Cardiac septum (tissue), 1 donor: ENCODE data around the gene KNDC1. TPM values are rescaled to one million over a fixed set of nuclear protein-coding genes. Genes with fewer than 3 reads are reported as not detected.
"Not testable (repeated sequence)": the region's sequence is repeated elsewhere in the genome, so short reads cannot be mapped to it uniquely, and the experiment has no call there.

ENCODE experiments used
- DNase-seq: peaks from one replicate; pipeline ENCODE4 v3.0.0-alpha.2; 2020; ENCODE audit warnings: low spot score
- intact Hi-C: fragments of 100-400 bp; cut with DNase I; formaldehyde crosslinking; loops from one replicate; pipeline ENCODE4 v1.14.0; 2022
- total RNA-seq: library from RNA; stranded (reverse); fragmentation: NEBNext Ultra II Directional; extraction: Animal tissue kit (Norgen Biotek cat#: 25700); gene quantifications from one replicate; pipeline ENCODE4 v1.2.1, GENCODE V29; 2021
- donor health status: DM: no; HTN: no; CAD: no.

The KNDC1 gene
- total RNA-seq, 1 donor from 2014 or later, result 0.05 TPM

DNA sequence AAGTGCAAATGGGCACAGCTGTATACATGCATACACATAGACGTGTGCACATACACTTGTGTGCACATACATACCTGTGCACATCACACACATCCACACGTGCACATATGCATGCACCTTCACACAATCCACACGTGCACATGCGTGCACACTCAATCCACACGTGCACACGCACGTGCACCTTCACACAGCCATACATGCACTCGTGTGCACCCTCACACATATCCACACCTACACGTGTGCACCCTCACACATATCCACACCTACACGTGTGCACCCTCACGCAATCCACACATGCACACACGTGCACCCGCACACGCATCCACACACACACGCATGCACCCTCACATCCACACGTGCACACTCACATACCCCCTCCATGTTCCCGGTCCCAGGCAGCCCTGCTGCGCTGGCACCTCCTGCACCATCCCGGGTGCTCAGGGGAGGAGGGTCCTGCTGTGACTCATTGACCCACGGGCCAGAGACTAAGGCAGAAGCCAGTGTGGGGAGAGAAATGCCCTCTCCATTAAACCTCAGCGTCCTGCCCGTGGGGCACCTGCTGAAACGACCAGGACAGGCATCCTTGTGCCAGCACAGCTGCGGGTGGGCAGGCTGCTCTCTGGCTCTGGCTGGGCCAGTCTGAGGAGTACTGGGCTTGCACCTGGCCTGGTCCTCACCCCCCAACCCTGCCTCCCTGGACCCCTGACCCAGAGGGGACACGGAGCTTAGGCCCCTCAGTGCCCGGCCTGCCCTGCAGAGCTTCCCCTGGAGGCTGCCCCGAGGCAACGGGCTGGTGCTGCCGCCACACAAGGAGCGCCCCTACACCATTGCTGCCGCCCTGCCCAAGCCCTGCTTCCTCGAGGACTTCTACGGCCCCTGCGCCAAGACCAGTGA lies 52.2 kb downstream of the KNDC1 start:
- intact Hi-C loops, result no loop called here
- DNase-seq, result no peak

DNA sequence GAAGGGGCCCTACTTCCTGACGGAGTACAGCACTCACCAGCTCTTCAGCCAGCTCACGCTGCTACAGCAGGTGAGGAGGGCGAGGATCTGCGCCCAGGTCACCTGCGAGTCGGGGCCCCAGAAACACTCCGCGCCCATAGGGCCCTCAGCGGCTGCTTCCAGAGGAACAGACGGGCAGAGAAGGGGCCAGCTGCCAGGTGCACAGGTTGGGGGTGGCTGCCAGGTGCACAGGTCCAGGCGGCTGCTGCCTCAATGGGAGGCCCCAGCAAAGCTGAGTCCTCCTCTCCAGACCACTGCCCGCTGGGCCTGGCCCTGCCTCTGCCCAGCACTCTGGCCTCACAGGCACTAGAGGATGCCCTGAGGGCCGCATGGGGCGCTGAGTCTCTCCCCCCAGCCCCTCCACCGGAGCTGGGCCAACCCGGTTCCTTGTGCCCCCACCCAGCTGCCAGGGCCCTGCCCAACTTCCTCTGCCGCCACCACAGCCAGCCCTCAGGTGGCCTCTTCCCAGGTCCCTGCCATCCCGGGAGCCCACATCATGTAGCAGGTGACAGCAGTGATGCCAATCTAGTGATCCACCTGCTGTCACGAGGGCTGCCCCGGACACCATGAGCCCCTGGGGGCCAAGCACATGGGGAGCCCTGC lies 53.0 kb downstream of the KNDC1 start:
- intact Hi-C loops, result no loop called here
- no peak for DNase-seq

DNA sequence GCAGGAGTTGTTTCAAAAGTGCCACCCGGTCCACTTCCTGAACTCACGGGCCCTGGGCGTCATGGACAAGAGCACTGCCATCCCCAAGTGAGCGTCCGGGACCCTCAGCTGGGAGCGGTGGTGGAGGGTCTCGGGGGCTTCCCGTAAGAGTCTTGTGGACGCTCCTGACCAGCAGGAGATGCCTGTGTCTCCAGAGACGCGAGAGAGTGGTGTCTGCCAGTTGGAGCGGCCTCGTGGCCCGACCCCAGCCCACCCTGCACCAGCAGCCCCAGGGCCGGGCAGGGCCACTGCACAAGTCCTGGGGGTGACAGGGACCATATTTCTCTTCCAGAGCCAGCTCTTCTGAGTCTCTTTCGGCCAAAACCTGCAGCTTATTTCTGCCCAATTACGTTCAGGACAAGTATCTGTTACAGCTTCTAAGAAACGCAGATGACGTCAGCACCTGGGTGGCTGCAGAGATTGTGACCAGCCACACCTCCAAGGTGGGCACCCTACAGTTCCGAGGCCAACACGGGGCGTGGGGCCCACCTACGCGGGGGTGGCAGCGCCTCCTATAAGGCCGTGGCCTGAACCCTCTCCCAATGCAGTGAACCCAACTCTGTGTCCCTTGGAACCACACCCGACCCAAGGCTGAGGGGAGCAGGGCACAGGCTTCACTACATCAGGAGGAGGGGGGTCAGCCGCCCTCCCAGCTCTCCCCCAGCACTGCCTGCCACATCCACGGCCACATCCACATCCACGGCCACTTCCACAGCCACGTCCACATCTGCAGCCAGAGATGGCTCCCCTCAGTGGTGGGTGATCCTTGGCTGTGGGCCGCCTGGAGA lies 53.8 kb downstream of the KNDC1 start:
- no peak for DNase-seq

DNA sequence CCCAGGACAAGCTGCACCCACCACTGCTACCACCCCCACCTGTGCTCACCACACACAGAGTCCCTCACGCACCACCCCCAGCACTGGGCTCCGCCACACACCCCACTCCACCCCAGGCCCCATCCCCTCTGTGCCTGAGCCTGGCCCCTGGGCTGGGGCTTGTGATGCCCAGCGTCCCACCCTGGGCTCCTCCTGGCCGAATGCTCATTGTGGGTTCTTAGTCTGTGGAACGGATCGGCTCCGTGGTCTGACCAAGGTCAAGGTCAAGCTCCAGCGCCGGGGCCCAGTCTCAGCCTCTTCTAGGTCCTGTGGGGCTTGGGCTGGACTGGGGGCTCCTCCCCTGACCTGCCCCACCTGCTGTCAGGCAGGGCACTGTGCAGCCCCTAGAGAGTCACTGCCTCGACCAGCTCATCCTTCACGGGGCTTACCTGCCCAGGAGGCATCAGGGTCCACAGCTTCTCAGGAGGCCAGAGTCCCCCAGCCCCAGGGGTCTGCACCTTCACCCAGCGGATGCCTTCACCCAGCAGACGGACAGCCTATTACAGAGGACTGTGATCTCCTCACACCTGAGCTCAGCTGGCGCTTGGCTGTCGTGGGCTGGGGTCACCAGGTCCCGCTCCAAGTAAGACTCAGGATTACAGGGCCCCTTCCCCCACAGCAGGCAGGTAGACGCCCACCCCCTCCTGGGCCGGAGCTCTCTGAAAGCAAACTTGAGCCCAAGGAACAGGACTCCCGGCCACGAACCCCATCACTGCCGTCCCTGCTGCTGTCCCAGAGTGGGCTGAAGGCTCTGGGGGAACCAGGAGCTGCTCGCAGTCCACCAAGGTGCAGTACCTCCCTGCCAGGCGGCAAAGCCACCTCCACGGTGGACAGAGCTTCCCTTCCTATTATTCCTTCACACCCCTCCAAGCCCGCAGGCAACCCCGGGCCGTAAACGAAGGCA lies 54.7 kb downstream of the KNDC1 start:
- intact Hi-C loops, result no loop called here
- DNase-seq, result no peak

More for the DNA sequence above, 53.8 kb downstream of the KNDC1 start:
- intact Hi-C loops, result no loop called here

DNA sequence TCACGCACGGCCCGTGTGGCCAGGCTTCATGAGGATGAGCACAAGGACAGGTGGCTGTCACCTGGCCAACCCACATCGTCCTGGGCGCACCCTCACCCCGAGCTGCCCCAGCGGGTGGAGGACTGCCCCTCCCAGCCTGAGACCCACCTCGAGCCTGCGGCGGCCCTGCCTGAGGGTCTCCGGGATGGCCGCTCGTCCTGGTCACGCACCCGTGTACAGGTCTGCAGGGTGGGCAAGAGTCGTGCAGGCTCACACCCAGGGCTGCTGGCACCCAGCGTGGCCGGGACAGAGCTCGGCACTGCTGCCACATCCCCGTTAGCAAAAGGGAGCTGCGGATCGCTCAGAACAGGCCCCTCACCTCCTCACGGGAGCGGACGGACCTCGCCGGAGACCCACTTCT lies 55.6 kb downstream of the KNDC1 start:
- DNase-seq, result no peak
- intact Hi-C loops, result no loop called here

DNA sequence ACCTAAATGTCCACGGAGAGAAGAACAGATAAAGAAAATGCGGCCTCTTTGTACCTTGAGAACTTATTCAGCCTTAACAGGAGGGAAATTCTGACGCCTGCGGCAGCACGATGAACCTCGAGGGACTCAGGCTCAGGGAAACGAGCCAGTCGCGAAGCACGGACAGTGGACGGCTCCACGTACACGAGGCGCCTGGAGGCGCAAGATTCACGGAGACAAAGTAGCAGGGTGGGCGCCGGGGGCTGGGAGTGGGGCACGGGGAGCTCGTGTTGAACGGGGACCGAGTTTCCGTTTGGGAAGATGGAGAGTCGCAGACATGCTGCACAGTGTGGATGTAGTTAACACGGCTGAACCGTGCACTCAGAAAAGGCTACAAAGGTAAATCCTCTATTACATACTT lies 56.8 kb downstream of the KNDC1 start:
- intact Hi-C loops, result no loop called here
- DNase-seq, result no peak

DNA sequence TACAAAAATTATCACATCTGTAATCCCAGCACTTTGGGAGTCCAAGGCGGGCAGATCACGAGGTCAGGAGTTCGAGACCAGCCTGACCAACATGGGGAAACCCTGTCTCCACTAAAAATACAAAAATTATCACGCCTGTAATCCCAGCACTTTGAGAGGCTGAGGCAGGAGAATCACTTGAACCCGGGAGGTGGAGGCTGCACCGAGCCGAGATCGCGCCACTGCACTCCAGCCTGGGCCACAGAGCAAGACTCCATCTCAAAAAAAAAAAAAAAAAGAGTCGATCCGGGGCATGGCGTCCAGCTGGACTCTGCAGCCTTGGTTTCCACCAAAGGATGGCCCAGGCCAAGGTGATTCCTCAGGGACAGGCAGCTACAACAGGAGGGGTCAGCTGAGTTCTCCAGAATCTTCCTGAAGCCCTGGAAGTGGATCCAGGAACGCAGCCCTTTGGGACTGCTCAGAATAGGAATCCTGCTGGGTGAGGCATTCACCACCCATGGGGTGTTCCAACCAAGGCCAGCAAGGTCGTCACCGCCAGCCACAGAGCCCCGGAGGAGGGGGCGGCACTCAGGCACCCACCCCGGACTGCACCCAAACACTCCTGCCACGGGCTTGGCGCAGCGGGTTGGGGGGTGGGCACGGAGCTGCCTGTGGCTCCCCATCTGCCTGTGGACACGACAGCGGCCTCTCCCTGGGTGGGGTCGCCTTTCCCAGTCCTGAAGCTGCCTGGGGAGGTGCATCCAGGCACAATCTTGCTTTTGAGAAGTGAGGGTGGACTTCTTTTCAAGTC lies 58.0 kb downstream of the KNDC1 start:
- intact Hi-C loops, result no loop called here
- no peak for DNase-seq

DNA sequence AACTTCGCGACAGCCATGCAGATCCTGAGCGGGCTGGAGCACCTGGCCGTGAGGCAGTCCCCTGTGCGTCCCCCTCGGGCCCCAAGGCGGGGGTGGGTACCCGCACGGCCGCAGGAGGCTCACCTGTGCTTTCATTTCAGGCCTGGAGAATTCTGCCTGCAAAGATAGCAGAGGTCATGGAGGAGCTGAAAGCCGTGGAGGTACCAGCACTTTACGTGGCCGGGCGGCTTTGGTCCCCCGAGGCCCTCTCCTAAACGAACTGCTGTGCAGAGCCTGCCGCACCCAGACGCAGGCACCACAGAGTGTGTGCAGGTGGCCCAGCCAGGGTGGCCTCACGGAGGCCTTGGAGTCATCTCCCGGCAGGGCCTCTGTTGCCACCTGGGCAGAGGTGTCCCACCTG lies 58.9 kb downstream of the KNDC1 start:
- DNase-seq, result no peak
- intact Hi-C loops, result no loop called here

DNA sequence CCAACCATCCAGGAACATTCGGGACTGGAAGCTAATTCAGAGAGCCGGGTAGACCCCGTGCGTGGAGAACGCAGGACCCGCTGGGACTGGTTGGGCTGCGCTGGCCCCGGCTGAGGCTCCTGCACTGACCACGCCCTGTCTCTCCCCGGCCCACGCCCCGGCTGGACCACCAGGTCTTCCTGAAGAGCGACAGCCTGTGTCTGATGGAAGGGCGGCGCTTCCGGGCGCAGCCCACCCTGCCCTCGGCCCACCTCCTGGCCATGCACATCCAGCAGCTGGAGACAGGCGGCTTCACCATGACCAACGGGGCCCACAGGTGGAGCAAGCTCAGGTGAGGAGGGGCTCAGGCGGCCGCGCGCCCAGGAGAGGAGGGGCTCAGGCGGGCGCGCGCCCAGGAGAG lies 59.8 kb downstream of the KNDC1 start:
- intact Hi-C loops, result no loop called here

DNA sequence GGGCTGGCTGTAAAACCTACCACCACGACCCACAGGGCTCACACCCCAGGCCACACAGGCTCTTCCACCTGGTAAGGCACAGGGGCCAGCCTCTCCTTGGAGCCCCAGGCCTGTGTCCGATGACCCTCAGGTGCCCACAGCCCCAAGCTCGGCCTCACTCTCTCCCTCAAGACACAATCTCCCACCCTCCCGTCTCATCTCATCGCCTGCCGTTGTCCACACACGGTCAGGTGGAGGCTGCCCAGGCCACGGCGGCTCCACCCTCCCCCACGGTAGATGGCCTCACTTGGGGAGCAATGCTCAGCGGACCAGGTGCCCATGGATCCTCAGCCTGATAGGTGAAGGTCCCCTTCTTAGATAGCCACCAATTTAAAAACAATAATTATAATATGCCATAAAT lies 61.3 kb downstream of the KNDC1 start:
- intact Hi-C loops, result no loop called here
- no peak for DNase-seq

More for the DNA sequence above, 59.8 kb downstream of the KNDC1 start:
- DNase-seq, result no peak

DNA sequence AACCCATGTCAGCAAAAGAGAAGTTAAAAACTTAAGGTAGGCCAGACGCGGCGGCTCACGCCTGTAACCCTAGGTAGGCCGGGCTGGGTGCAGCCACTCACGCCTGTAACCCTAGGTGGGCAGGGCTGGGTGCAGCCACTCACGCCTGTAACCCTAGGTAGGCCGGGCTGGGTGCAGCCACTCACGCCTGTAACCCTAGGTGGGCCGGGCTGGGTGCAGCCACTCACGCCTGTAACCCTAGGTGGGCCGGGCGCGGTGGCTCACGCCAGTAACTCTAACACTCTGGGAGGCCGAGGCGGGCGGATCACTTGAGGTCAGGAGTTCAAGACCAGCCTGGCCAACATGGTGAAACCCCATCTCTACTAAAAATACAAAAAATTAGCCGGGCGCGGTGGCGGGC lies 61.7 kb downstream of the KNDC1 start:
- intact Hi-C loops, result not testable (repeated sequence)

DNA sequence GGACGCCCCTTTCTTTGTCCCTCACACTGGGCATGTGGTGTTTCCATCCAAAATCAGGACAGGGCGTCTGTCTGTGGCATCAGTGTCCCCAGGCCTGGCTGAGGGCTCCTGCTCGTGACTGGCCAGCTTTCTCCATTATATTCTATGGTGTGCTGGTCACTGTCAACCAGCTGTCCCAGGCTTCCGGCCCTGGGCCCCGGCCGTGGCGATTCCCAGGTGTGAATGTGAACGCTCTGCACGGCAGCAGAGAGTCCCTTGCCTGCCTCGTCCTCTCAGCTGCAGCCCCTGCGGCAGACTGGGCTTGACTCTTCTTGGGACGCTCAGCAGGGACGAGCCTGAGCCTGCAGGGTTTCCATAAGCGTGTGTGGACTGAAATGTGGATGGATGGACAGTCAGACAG lies 64.1 kb downstream of the KNDC1 start:
- intact Hi-C loops, result no loop called here
- no peak for DNase-seq

More for the DNA sequence above, 61.7 kb downstream of the KNDC1 start:
- not testable (repeated sequence) for DNase-seq

DNA sequence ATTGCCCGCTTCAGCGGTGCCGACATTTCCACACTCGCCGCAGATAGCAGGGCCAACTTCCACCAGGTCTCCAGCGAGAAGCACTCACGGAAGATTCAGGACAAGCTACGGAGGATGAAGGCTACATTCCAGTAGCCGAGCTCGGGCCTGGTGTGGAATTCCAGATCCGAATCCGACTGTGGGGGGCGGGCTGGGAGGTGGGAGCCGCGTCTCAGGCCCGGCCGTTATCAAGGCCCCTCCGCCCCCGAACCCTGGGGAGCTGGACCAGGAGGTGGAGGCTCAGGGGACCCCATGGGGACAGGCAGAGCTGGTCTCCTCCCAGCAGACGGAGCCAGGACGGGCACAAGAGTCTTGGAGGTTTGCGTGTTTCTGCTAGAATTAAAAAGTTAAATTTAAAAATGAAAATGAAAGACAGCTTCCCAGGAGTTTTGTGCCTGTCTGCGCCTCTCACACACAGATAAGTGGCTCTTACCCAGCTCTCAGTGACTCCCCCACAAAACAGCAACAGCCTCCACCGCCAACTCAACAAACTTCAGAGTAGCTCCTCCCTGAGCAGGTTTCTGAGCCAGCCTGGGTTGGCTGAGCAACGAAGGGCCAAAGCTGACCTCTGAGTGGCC lies 64.8 kb downstream of the KNDC1 start:
- intact Hi-C loops, result no loop called here
- no peak for DNase-seq

DNA sequence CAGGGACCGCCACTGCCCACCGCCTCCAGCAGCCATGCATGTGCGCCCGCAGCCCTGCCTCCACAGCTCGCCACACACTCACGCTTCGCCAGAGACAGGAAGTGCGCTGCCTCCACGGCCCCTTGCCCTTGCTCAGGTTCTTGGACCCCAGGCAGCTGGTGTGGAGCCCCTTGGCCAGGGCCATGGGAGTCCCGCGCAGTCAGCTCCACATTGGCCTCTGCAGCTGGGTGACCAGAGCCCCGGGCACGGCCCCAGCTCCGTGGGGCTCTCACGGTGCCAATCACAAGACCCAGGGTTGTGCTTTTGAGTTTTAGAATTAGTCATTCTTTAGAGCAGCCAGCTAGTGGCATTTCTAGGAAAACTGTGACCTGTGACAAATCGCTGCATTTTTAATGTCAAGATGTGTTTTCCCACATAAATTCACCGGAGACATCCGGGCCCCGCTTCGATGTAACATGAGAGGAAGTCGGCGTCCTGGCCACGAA lies 65.7 kb downstream of the KNDC1 start:
- no peak for DNase-seq
- intact Hi-C loops, result no loop called here

DNA sequence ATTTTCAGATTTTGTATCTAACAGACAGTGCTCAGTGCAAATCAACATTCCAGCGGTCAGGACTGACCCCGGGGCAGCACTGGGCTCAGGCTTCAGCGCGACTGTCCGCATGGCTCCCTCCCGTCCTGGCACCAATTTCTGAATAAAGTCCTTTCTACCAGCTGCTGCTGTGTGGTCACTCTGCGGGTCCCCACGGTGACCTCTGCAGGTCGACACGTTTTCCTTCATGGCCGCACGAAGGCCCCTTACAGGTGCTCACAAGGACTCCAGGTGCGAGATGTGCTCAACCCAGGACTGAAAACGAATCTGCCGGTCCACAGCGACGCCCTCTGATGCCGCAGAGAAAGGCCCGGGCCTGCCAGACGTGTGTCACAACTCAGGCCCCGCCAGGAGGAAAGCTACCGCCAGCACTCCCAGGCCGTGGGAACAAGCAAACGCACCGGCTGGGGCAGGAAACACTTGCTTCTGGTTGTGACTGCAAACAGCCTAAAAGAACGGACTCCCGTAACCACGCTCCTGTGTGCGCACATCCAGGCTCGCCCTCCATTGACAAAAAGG lies 66.3 kb downstream of the KNDC1 start:
- intact Hi-C loops, result no loop called here
- no peak for DNase-seq

DNA sequence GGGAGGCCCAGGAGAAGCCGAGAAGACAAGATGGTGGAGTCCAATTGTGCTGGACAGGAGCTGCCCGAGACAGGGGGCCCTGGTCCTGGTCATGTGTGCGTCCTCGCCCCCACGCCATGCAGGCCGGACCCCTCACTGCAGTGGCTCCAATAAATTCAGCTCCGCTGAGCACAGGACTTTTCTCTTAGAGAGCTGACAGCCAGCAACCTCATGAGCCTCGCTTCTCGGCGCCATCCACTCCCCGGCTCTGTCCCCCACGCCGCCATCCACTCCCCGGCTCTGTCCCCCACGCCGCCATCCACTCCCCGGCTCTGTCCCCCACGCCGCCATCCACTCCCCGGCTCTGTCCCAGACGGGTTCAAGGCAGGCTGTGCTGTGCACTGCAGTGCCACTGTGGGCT lies 67.2 kb downstream of the KNDC1 start:
- intact Hi-C loops, result no loop called here
- no peak for DNase-seq

DNA sequence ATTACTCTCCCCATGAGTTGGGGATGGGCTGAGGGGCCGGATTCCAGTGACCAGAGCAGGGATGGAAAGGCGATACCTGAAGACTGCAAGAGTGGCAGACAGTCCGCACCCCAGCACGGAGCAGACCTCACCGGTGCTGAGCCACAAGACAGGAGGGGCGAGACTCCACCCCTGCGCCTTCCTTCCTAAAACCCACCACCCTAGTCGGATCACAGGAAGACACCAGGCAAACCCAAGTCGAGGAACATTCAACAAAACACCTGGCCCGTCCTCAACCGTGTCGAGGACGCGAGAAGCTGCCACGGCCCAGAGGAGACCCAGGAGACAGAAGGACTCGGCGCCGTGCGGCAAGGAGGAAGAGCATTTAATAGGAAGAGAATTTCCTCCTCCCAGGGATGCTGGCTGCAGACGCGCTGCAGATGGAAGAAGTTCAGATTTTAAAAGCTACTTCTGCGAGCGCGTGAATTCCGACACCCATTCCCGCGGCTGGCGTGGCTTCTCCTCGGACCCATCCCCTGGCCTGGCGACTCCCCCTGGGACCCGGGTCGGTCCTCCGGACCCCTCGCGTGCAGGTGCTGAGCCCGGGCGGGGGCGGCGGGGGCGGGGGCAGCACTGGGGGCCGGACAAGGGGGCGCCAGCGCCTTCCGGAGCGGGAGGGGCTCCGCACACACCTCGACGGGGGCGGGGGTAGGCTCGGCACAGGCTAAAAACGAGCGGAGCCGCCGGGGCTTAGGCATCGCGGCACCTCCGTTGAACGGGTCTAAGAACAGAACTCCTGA lies 69.4 kb downstream of the KNDC1 start:
- no peak for DNase-seq
- intact Hi-C loops, result no loop called here
